HK-2 (cell line): ENCODE data around the gene RABAC1.
A peak's percentile ranks its signal among the peaks of the same experiment; 100 is the strongest.

Experiments used
- DNase-seq: peaks from one replicate; pipeline ENCODE4 v3.0.0-alpha.2; 2018; ENCODE audit not compliant: unreplicated experiment

RABAC1 gene

DNA sequence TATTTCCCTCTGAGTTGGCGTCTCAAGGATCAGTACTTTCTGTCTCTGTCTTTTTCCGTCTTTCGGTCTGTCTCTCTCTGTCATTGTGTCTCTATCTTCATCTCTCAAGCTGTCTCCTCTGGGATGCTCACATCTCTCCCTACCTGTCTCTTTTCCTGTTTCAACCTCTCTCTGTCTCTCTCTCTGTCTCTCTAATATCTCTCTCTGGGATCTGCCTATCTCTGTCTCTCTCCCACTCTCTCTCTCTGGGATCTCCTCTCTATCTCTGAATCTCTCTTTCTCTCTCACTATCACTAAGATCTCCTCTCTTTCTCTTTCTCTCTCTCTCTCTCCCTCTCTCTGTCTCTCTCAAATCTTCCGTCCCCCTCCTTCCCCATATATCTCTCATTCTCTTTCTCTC lies 30.9 kb upstream of the RABAC1 start:
- DNase-seq: no peak

DNA sequence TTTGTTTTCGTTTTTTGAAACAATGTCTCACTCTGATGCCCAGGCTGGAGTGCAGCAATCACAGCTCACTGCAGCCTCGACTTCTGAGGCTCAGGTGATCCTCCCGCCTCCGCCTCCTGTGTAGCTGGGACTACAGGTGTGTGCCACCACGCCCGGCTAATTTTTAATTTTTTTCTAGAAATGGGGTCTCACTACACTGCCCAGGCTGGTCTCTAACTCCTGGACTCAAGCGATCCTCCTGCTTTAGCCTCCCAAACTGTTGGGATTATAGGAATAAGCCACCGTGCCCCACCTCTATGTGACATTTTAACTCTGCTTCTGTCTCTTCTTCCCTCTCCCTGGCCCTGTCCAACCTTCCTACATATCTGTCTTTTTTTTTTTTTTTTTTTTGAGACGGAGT lies 29.8 kb upstream of the RABAC1 start:
- DNase-seq: no peak

DNA sequence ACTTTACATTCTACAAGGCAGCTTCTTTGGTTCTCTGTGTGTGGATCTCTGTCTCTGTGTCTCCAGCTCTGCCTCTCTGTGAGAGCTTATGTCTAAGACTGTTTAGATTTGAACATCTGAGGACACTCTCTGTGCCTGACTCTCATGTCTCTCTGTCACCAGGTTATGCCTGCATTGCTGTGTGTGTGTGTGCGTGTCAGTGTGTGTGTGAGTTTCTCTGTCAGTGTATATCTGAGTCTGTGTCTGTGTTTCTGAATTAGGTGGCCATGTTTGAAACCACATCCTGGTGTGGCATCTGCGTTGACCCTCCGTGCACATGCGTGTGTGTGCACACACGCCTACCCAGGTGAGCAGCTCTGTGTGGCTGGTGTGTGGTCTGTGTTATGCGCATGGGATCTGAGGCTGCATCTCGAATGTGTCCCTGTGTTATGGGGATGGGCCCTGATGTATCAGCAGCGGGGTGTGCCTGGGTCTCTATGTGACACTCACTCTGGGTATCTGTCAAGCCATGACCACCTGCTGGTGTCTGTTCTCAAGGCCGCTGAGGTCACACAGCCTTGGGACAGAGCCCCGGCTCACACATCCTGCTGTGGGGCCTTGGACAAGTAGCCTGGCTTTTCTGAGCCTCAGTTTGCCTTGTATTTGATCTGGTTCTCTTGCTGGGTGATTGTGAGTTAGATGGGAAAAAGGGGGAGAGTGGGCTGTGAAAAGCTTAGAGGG lies 28.2 kb upstream of the RABAC1 start:
- no peak for DNase-seq

DNA sequence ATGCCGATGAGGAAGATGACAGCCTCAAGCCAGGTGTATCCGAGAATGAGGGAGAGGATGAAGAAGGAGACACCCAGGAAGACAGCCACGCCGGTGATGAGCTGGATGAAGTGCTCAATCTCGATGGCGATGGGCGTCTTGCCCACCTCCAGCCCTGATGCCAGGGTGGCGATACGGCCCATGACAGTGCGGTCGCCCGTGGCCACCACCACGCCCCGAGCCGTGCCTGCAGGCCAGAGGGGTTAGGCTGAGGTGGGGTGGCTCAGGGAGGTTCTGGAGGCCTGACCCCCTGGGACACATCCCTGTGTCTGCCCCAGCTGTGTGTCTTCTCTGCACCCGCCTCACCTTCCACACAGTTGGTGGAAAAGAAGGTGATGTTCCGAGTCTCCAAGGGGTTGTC lies 25.8 kb upstream of the RABAC1 start:
- no peak for DNase-seq

DNA sequence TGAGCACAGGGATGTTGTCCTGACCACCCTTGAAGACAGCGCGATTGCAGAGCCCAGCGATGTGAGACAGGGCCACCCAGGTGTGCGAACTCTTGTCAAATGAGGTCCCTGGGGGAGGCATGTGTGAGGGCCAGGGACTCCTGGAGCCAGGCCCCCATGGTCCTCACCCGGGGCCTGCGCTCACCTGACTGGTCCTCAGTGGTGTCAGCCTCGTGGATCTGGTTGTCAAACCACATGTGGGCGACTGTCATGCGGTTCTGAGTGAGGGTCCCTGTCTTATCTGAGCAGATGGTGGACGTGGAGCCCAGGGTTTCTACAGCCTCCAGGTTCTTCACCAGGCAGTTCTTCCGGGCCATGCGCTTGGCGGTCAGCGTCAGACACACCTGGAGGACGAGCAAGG lies 22.6 kb upstream of the RABAC1 start:
- DNase-seq: no peak

DNA sequence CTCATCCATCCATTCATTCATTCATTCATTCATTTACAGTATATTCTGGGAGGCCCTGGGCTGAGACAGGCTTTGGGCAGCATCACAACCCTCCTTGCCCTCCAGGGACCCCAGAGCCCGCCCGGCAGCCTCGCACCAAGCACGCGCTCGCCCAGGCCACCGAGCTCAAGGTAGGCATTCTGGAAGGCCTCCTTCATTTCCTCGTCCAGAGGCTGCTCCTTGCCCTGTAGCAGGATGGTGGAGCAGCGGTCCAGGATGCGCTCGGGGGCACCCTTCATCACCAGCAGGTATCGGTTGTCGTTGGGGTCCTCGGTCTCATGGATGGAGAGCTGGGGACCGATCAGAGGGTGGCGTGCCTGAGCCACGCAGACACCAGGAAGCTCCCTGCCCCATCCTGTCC lies 19.3 kb upstream of the RABAC1 start:
- DNase-seq: no peak

DNA sequence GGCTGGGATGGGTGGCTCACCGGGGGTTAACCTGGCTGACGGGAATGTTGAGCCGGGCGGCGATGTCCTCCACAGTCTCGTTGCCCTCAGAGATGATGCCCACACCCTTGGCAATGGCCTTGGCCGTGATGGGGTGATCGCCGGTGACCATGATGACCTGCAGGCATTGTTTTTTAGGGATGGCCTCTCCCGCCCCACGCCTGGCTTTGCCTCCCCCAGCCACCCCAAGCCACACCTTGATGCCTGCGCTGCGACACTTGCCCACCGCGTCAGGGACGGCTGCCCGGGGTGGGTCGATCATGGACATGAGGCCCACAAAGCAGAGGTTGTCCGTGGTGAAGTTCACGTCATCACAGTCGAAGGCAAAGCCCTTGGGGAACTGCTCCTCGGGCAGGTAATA lies 18.8 kb upstream of the RABAC1 start:
- no peak for DNase-seq

DNA sequence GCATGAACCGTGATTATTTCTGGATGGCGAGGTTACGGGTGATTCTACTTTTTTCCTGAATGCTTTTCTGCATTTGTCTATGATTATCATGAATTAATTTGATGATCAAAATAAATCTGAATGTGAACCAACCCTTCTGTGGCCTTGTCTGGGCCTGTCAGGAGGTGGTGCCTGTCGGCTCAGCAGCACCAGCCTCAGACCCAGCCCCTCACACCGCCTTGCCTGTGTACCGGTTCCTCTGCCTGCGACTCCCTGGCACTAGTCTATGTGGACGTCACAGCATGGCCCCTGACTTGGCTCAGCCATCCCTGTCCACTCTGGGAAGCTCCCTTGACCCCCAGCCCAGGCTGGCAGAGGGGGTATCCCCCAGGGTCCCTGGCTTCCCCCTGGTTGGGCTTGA lies 15.5 kb upstream of the RABAC1 start:
- no peak for DNase-seq

DNA sequence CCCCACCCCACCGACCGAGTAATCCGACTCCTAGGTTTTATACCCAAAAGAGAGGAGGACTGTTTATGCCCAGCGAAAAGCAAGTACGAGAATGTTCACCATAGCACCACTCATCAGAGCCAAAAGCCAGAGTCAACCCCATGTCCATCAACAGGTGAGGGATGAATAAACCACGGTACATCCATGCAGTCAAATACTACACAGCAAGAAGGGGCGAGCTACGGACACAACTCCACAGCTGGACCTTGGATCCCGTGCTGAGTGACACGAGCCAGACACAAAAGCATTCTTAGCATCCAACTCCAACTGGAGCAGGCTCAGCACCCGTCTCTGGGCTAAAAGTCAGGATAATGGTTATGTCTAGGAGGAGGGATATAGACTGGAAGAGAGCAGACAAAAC lies 12.2 kb upstream of the RABAC1 start:
- DNase-seq: no peak

DNA sequence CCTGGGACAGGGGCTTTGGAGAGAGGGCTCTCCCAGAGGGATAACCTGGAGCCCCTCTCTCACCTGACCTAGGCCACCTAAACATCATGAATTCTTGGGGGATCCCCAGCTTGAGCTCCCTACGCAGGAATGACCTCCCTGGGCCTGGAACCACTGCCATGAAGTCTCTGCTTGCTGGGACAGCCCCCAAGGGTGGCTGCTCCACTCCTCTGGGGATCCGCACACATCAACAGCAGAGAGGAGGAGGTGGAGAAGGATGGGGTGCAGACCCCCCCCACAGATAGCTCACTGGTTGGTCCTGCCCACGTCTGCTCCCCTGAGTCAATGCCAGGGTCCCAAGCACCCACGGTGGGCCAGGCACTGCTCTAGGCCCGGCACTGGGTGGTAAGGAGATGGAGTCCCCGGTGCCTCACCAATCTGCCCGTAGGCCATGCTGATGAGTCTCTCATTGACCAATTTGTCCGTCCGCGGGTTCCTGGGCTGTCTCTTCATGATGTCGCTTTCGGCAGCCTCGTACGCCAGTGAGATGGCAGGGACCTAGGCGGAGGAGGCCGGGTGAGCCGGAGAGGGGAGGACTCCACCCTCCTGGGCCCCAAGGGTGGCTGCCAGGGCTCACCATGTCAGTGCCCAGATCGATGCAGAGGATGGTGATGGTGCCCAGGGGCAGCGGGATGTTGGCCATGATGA lies 10.8 kb upstream of the RABAC1 start:
- no peak for DNase-seq

DNA sequence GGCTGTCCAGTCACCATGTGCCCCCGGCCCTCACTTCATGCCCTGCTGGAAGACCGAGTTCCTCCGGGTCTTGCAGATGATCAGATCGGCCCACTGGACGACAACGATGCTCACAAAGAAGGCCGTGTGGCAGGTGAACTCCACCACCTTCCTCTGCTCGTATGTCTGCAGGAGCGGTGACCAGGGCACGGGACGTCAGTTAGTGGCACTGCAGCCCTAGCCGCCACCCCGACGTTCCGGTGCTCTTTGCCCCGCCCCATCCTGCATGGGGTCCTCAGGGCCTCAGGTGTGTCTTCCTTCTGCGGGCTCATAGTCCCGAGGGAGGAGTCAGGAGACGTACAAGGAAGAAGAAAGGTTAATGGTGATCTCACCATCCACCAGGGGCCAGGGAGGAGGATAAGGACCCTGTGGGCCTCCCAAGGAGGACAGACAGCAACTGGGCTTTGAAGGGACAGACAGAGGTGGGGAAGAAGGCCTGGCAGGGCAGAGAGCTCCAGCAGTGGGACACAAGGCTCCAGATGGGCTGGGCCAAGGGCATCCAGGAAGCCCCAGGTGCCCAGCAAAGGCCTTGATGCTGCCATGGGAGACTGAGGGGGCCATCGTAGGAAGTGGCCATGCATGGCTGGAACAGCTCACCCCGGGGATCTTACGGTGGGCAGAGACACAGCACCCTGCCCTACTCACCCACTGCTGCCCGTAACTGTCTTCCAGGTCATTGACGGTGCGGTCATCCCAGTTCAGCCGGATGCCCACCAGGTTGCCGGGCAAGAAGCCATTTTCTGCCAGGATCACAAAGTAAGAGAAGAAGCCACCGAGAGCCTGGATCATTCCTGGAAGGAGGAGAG lies 9.9 kb upstream of the RABAC1 start:
- no peak for DNase-seq

DNA sequence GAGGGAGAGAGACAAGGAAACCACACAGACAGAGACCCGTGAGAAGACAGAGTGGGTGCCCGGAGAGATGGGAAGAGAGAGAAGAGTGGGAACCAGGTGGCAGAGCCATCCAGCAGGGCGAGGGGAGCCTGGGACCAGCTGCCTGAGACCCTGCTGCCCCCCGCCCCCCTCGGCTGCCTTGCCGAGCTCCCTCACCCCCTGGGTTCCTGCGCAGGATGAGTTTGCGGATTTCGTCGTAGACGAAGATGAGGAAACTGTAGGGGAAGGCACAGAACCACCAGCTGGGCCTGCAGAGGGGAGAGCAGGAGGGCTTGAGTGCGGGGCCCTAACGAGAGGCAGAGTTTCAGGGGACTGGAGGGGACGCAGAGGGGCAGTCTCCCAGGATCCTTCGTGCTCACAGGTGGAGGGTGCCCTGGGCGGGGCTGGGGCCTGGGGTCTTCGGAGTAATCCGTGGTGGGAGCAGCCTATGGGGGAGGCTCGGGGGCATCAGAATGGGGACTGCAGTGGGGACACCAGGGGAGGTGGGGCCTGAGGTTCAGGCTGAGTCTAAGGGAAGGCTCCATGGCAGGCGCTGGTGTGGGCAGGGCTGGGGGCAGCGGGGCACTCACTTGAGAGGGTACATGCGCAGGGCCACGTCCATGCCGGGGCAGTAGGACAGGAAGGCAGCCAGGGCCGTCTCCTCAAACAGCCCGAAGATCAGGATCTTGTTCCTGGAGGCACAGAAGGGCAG lies 8.1 kb upstream of the RABAC1 start:
- DNase-seq: no peak

DNA sequence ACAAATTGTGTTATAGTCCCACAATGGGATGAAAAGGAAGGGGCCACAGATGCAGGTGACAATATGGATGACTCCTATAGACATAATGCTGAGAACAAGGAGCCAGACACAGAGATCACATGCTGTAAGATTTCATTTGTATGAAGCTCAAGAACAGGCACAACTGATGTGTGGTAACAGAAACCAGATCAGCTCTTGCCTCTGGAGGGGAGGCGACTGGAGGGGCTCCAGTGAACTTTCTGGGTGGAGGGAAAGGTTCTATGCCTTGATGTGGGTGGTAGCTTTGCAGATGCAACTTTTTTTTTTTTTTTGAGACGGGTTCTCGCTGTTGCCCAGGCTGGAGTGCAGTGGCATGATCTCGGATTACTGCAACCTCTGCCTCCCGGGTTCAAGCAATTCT lies 6.0 kb upstream of the RABAC1 start:
- DNase-seq: no peak

DNA sequence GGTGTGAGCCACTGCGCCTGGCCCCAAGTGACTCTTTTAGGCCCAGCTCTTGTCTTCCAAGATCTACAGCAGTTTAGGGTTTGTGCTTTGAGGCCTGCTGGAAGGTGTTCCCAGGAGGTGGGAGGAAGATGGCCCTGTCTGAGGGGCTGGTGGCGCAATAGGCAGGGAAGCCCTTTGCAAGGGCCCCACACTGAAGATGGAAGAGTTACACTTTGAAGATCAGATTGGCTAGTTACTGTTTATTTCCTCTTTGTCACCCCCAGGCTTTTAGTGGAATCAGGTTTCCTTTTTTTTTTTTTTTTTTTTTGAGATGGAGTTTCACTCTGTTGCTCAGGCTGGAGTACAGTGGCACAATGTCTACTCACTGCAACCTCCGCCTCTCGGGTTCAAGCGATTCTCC lies 1.9 kb upstream of the RABAC1 start:
- DNase-seq: no peak

DNA sequence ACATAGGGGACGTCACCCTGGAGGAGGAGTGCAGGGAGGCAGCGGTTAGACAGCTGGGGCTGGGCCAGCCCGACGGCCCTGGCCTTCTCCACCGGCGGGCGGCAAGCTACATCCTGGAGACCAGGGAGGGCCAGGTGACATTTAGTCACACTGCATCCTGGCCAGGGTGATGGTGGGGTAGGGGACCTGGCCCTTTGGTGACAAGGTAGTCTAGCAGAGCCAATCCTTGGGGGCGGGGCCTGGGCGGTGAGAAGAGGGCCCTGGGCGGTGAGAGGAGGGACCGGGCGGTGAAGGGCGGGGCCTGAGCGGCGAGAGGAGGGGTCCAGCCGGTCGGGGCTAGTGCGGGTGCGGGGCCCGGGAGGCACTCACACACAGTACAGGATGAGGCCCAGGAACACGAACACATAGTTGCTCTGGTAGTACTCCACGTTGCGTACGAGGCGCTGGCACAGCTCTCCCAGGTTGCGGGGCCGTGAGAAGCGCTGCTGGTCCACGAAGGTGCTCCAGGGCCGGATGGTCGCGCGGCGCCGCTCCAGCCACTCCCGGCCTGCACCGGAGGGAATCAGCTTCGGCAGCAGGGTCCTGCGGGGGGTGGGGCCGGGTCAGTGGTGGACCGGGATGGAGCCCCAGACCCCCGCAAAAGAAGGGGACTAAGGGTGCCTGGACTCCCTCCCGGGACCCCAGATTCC lies 610 bp downstream of the RABAC1 start:
- peak; percentile 78 for DNase-seq

DNA sequence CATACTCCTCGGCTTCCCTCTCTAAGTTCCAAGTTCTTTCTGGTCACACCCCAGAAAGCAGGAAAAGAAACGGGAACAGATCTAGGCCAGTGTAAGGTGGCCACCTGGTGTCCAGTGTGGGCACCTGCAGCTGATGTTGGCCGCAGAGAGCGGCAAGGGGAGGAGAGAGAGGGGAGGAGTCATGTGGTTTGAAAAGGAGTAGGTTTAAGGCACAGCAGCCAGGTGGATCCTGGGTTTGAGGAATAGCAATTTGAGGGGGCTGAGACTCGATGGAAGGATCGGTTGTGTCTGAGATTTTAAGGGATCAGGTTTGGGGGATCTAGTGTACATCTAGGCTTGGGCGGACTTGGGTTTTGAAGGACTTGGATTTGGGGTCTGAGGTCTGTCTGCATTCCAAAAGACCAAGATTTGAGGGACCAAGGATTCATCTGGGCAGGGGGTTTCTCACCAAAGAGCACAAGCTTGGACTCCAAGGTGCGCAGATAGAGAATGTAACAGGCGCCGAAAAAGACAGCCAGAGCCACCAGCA lies 1.2 kb downstream of the RABAC1 start:
- peak; percentile 81 for DNase-seq

DNA sequence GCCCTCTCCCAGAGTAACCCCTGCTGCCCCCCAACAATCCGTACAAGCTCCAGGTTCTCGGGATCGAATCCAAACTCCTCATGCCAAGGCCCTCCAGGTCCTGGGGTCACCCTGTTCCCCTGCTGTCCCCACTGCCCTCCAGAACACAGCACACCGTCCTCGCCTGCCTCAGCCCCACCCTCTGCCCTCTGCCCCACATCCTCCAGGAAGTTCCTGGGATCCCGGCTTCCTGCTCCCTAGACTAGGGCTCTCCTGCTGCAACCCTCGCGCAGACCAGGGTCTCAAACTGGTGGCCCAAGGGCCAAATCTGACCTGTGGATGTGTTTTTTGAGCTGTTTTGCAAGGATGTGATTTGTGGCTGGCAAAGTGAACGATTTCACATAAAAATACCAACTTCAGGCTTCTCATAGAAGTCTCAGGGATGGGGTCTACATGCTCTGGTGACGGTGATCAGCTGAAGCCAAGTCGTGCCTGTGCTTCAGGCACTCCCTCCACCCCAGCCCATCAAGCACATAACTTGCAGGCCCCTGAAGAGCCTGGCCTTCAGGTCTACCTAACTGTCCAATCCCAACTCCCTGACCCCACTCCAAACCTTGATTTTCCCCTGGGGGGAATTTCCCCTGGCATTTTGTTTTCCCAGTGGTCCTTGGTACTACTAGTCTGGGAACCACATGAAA lies 1.8 kb downstream of the RABAC1 start:
- peak; percentile 17 for DNase-seq

DNA sequence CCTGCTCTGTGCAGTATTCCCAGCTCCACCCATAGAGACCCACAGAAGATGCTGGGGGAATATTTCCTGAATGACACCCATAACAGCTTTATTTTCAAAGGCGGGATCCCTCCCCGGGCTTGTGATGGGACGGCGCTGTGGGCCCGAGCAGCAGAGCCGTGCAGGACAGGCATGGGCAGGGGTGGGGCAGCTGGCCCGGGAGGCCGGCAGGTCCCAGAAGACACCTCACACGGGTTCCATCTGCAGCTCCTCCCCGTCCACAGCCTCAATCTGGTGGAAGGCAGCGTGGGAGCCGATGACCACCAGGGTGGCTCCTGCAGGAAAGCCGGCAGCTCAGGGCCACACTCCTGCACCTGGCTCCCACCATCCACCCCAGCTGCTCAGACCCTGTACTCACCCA lies 2.5 kb downstream of the RABAC1 start:
- DNase-seq: no peak

DNA sequence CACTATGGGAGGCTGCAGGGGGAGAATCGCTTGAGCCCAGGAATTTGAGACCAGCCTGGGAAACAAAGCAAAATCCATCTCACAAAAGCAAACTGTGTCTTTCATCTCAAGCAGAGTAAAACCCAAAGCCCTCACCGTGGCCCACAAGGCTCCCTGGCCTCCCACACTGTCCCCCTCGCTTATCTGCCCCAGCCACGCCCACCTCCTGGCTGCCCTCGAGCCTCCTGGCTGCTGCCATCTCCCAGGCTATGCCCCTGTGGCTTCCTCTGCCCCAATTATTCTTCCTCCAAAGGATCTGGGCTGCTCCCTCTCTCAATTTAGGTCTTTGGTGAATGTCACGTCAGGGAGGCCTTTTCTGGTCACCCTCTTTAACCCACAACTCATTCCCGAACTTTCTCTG lies 3.6 kb downstream of the RABAC1 start:
- DNase-seq: no peak

DNA sequence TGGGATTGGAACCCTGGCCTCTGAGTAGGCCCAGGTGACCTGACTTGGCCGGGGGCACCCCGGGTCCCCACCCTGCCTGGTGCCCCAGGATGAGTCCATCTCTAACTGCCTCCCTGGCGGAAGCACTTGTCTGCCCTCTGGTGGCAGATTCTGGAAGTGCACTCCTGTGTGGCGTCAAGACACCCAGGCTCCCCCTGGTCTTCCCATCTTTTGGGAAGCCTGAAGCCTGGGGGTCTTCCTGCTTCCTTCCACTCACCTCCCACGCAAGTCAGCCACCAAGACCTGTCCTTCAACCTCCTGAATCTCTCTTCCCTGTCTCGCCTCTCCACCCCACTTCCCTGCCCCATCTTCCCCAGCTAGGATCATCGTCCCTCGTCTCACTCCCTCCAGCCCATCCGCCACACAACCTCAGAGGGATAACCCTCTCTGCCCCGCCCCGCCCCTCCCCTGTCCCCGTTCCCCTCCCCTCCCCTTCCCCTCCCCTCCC lies 7.4 kb downstream of the RABAC1 start:
- DNase-seq: peak; percentile 79

DNA sequence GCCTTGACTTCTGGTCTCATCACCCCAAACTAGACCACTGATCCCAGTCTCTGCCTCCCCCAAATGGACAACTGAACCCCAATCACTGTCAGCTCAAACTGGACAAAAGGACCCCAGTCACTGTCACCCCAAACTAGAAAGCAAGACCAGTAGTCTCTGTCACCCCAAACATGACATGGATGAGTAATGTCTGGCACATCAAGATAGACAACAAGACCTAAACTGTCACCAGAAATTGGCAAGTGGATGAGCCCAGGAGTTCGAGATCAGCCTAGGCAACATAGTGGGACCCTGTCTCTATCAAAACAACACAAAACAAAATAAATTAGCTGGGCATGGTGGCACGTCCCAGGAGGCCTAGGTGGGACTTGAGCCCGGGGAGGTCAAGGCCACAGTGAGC lies 12.0 kb downstream of the RABAC1 start:
- DNase-seq: no peak
